GM19372 (cell line): ENCODE measurements around the gene TNFRSF14.
"Not testable (repeated sequence)": the region's sequence is repeated elsewhere in the genome, so short reads cannot be mapped to it uniquely, and the experiment has no call there.

ENCODE experiments used
- ATAC-seq: cut with Tn5 transposase; IDR thresholded peaks from one replicate; pipeline ENCODE4 v1.9.1; 2021; ENCODE audit warnings: mild to moderate bottlenecking, low read depth, moderate library complexity; ENCODE audit not compliant: unreplicated experiment

Gene TNFRSF14

GRCh38 chr1:2552189-2552588, 4.0 kb upstream of the TNFRSF14 start:
- no peak for ATAC-seq

GRCh38 chr1:2553076-2553475, 3.1 kb upstream of the TNFRSF14 start:
- not testable (repeated sequence) for ATAC-seq

- no peak for ATAC-seq
These were observed 2.1 kb upstream of the TNFRSF14 start for GRCh38 chr1:2553871-2554620.

GRCh38 chr1:2554621-2555387, 1.4 kb upstream of the TNFRSF14 start:
- no peak for ATAC-seq

GRCh38 chr1:2555634-2556276, 416 bp upstream of the TNFRSF14 start:
- ATAC-seq: peak; percentile 34

GRCh38 chr1:2556678-2557481, 709 bp downstream of the TNFRSF14 start:
- peak; percentile 27 for ATAC-seq

- no peak for ATAC-seq
These were observed 1.6 kb downstream of the TNFRSF14 start for GRCh38 chr1:2557482-2558400.

GRCh38 chr1:2558420-2558819, 2.2 kb downstream of the TNFRSF14 start:
- no peak for ATAC-seq

- ATAC-seq: no peak
These were observed 2.7 kb downstream of the TNFRSF14 start for GRCh38 chr1:2558861-2559260.

GRCh38 chr1:2559509-2560298, 3.5 kb downstream of the TNFRSF14 start:
- ATAC-seq: no peak

- ATAC-seq: no peak
These were observed 4.3 kb downstream of the TNFRSF14 start for GRCh38 chr1:2560299-2561073.

- no peak for ATAC-seq
These were observed 5.3 kb downstream of the TNFRSF14 start for GRCh38 chr1:2561446-2561845.

GRCh38 chr1:2561898-2562895, 6.0 kb downstream of the TNFRSF14 start:
- no peak for ATAC-seq

GRCh38 chr1:2563205-2563604, 7.0 kb downstream of the TNFRSF14 start:
- no peak for ATAC-seq

GRCh38 chr1:2564006-2564814, 8.0 kb downstream of the TNFRSF14 start:
- ATAC-seq: no peak

- ATAC-seq: no peak
These were observed 8.7 kb downstream of the TNFRSF14 start for GRCh38 chr1:2564815-2565374.
